GM21737 (cell line): ENCODE measurements around the gene CELF2.

Experiments
- ATAC-seq: cut with Tn5 transposase; IDR thresholded peaks from one replicate; pipeline ENCODE4 v1.9.1; 2021; ENCODE audit warnings: mild to moderate bottlenecking, moderate library complexity; ENCODE audit not compliant: unreplicated experiment

Gene CELF2

GRCh38 chr10:11003679-11004078 lies 14.0 kb upstream of the CELF2 start:
- ATAC-seq: no peak

GRCh38 chr10:11004144-11005077 lies 13.3 kb upstream of the CELF2 start:
- ATAC-seq: no peak

- ATAC-seq: no peak
Measured at GRCh38 chr10:11005725-11006427, 11.8 kb upstream of the CELF2 start.

- no peak for ATAC-seq
Measured at GRCh38 chr10:11006428-11006825, 11.2 kb upstream of the CELF2 start.

GRCh38 chr10:11007476-11008020 lies 10.1 kb upstream of the CELF2 start:
- no peak for ATAC-seq

GRCh38 chr10:11009471-11010308 lies 8.0 kb upstream of the CELF2 start:
- ATAC-seq: no peak

GRCh38 chr10:11010582-11010981 lies 7.1 kb upstream of the CELF2 start:
- no peak for ATAC-seq

GRCh38 chr10:11011436-11011835 lies 6.2 kb upstream of the CELF2 start:
- ATAC-seq: no peak

GRCh38 chr10:11011984-11012383 lies 5.7 kb upstream of the CELF2 start:
- no peak for ATAC-seq

GRCh38 chr10:11012421-11013295 lies 5.0 kb upstream of the CELF2 start:
- no peak for ATAC-seq

- no peak for ATAC-seq
Measured at GRCh38 chr10:11013836-11014235, 3.8 kb upstream of the CELF2 start.

GRCh38 chr10:11014671-11015445 lies 2.8 kb upstream of the CELF2 start:
- no peak for ATAC-seq

- no peak for ATAC-seq
Measured at GRCh38 chr10:11015446-11015934, 2.2 kb upstream of the CELF2 start.

GRCh38 chr10:11017000-11017569 lies 587 bp upstream of the CELF2 start:
- ATAC-seq: no peak

GRCh38 chr10:11018432-11018841 lies 765 bp downstream of the CELF2 start:
- no peak for ATAC-seq

GRCh38 chr10:11018855-11019631 lies 1.4 kb downstream of the CELF2 start:
- ATAC-seq: no peak

- no peak for ATAC-seq
Measured at GRCh38 chr10:11019724-11020547, 2.3 kb downstream of the CELF2 start.
